GM19035 (cell line): ENCODE measurements around the gene DNMT3B.
"Not testable (repeated sequence)": the region's sequence is repeated elsewhere in the genome, so short reads cannot be mapped to it uniquely, and the experiment has no call there.

Experiments
- ATAC-seq: cut with Tn5 transposase; IDR thresholded peaks from one replicate; pipeline ENCODE4 v1.9.1; 2021; ENCODE audit not compliant: unreplicated experiment

DNMT3B gene

DNA sequence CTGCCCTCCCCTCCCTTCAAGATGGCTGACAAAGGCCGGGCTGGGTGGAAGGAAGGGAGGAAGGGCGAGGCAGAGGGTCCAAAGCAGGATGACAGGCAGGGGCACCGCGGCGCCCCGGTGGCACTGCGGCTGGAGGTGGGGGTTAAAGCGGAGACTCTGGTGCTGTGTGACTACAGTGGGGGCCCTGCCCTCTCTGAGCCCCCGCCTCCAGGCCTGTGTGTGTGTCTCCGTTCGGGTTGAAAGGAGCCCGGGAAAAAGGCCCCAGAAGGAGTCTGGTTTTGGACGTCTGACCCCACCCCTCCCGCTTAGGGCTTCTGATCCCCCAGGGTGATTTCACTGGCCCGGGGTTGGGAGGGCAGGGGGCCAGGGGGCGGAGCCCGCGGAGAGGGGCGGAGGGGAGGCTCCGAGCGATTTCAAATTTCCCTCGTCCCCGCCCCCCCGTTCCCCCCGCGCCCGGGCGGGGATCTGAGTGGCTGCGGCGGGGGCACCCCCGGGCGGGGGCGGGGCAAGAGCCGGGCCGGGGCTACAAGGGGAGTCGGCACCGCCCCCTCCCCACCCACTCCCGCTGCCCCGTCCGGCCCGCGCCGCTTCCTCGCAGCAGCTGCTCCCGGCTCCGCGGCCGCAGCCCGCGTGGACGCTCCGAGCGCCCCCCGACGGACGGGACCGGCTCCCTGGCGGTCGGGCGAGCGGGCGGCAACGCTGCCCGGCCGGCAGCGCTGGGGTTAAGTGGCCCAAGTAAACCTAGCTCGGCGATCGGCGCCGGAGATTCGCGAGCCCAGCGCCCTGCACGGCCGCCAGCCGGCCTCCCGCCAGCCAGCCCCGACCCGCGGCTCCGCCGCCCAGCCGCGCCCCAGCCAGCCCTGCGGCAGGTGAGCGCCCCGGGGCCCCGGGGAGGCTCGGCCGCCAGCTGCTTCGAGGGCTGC lies at the start of gene DNMT3B:
Gene DNMT3B, plus strand, starts transcription at position 555 of the 923 bp plus-strand sequence. CDS start 17,939 bp downstream, outside the sequence.
- peak; percentile 73 for ATAC-seq

DNA sequence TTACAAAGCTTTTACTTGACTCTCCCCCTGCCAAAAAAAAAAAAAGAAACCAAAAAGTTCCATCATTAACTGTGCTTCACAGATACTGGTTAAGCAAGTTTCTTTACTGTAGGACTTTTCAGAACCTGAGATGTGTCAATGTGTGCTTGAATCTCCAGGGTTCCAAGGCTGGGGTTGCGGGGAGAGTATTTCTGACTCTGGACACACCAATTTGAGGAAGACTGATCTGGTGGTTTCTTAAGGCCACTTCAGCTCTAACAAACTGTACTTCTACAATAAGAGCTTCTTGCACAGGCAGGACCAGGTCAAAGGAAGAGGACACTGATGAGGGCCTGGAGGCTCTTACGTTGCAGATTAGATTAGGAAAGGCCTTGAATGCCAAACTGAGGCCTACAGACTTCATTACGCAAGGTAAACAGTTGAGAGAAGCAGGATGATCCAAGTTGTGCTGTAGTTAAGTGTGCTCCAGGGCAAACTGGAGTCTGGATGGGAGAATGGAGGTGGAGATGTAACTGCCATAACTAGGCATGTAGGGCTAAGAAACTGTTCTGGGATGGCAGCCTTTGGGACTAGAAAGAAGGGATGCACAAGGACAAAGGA lies 43.3 kb upstream of the DNMT3B start:
- ATAC-seq: no peak

DNA sequence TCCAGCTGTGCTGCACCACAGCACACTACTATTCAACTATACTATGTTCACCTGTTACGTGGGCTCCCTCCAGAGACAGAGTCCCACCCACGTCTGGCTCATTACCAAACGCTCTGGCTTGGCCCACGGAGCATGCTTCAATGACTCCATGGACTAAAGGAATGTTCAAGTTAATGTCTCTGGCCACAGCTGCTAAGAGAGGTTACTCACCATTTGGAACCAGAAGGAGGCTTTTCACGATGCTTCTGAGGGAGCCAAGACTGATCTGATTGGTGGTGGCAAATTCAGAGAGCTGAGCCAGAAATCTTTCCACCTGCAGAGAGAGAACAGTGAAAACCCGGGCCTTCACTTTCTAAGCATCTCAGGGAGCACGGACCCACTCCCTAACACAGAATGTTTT lies 34.5 kb upstream of the DNMT3B start:
- ATAC-seq: no peak

DNA sequence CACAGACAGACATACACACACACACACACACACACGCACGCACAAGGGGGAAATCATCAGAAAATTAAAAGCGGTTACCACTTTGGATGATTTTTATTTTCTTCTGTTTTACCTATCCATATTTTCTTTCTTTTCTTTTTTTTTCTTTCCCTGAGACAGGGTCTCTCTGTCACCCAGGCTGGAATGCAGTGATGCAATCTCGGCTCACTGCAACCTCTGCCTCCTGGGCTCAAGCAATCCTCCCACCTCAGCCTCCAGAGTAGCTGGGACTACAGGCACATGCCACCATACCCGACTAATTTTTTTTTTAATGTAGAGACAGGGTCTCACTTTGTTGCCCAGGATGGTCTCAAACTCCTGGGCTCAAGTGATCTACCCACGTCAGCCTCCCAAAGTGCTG lies 33.8 kb upstream of the DNMT3B start:
- not testable (repeated sequence) for ATAC-seq

DNA sequence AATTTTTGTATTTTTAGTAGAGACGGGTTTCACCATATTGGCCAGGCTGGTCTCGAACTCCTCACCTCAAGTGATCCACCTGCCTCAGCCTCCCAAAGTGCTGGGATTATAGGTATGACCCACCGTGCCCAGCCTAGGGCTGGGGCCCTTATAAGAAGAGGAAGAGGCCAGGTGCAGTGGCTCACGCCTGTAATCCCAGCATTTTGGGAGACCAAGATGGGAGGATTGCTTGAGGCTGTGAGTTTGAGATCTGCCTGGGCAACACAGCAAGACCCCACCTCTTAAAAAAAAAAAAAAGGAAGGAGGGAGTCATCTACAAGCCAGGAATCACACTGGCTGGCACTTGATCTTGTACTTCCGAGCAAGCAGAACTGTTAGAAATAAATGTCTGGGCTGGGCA lies 32.9 kb upstream of the DNMT3B start:
- not testable (repeated sequence) for ATAC-seq

DNA sequence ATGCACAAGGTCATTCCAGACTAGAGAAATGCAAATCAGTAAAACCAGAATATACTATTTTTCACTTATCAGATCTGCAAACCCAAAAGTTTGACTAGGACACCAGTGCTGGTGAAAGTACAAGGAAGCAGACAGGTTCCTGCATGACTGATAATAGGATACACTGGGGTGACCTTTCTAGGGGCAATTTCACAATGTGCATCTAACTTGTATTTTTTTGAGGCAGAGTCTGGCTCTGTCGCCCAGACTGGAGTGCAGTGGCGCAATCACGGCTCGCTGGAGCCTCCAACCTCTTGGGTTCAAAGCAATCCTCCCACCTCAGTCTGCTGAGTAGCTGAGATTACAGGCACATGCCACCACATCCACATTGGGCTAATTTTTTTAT lies 30.3 kb upstream of the DNMT3B start:
- no peak for ATAC-seq

DNA sequence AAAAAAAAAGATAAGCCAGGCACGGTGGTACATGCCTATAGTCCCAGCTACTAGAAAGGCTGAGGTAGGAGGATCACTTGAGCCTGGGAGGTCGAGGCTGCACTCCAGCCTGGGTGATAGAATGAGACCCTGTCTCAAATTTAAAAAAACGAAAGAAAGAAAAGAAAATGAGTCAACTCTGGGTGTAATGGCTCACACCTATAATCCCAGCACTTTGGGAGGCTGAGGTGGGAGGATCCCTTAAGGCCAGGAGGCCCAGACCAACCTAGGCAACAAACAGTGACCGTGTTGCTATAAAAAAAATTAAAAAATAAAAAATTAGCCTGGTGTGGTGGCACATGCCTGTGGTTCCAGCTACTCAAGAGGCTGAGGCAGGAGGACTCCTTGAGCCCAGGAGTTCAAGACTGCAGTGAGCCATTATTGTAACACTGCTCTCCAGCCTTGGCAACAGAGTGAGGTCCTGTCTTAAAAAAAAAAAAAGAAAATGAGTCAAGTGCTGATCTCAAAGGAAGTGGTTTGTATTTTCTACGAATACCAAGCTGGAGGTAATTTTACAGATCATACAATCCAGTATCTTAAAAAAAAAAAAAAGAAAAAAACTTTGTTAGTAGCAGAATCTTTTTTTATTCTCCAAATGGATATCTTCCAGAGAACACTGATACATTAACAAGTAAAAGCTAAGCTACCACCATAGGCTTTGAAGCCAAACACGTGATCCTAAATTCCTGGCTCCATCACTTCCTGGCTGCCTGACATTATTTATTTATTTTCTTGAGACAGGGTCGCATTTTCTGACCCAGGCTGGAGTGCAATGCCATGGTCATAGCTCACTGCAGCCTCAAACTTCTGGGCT lies 24.6 kb upstream of the DNMT3B start:
- no peak for ATAC-seq

DNA sequence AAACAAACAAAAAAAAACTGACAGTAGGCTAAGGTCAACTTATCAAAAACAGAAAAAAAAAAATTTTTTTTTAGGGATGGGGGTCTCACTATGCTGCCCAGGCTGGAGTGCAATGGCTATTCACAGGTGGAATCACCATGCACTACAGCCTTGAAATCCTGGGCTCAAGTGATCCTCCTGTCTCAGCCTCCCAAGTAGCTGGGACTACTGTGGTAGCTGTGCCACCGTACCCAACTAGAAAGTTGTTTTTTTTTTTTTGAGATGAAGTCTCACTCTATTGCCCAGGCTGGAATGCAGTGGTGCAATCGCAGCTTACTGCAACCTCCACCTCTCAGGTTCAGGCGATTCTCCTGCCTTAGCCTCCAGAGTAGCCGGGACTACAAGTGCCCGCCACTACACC lies 21.0 kb upstream of the DNMT3B start:
- ATAC-seq: no peak

DNA sequence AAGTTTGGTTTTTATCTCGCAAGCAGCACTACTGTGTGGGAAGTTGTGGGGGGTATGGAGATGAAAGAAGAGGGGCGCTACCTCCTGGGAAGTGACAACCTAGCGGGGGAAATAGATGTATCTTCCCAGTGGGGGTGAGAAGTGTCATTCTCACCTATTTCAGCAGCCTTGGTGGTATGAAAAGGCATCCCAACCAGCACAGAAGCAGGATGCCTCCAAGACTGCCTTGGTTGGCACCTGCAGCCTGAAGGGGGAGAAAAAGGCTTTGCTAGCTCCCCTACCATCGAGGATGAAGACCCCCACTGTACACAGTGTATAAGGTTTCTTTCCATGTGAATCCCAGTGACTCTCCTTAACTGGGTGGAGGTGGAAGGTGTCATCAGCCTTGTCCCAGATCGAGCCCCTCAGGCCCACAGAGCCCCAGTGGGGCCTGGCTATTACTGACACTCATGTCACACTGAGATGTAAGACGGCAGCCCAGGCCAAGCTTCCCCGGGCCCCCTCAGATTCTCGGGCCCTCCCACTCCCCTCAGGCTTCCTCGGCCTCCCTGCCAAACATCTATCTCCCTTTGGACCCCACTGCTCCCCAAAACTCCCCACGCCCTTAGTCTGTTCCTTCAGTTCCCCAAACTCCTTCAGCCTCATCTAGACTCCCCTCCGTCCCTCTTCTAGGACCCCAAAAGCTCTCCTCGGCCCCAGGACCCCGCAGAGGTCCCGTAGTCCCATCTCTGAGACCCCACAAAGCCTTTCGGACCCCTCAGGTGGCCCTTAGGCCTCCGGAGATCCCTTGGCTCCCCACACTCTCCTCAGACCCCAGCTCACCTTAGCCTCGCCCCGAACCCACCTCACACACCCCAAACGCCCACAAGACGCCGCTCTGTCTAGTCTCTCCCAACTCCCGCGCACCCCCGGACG lies 19.6 kb upstream of the DNMT3B start:
- ATAC-seq: no peak

DNA sequence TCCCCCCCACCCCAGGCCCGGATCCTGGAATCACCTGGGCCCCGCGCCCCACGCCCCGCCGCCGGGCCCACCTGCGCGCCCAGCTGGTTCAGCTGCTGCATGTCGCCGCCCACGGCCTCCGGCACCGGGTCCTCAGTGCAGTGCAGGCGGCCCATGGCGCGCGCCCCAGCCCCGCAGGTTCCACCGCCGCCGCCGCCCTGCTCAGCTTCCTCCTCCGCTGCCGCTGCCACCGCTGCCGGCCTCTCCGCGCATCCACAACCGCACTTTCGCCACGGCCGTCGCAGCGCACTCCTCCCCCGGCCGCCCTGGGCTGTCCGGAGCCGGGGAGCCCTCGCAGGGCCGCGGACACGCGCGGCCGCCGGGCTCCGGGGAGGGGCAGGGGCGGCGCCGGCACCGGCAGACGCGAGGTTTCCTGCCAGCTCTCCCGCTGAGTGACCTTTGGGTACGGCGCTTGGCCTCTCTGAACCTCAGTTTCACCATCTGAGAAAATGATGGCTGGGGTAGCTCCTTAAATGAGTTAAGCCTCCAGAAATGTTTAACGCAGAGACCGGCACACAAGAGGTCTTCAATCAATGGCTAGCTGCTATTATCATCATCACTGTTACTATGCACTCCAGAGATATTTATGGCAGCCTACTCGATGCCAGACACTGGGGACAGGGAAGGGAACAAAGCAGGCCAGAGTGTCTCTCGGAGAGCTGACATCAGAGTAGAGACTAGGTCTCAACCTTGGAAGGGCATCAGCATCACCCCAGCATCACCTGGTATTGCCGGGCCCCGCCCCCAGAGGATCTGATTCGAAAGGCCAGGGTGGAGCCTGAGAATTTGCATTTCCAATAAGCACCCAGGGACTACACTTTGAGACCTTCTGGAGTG lies 18.7 kb upstream of the DNMT3B start, which contains the start of gene COMMD7:
Gene COMMD7, minus strand, starts transcription at position 231 of the 876 bp plus-strand sequence. Its CDS starts 76 bp downstream, at position 155.
- ATAC-seq: peak; percentile 63

DNA sequence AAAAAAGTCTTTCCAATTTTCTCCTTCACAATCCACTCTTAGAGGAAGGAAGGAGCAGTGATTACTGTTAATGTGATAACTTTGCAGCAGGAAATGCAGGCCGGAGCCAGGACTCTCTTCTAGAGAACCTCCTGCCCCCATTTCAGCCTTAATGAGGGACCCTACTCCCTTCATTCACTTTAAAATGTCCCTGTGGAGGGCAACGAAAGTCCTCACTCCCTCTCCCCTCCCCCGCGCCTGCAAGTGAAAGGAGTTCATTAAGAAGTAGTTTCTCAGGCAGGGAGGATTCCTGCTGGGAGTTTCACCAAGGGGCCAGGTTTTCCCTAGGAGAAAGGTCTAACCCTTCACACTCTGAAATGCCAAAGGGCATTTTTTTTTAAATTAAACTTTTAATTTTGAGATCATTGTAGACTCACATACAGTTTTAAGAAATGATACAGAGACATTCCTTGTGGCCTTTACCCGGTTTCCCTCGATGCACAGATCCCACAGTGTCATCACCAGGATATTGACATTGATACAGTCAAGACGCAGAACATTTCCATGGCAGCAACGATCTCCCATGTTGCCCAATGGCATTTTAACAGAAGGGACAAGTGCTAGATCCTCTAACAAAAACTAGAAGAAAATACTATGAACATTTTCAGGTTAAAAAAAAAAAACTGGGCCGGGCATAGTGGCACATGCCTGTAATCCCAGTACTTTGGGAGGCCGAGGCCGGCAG lies 12.1 kb upstream of the DNMT3B start:
- no peak for ATAC-seq

DNA sequence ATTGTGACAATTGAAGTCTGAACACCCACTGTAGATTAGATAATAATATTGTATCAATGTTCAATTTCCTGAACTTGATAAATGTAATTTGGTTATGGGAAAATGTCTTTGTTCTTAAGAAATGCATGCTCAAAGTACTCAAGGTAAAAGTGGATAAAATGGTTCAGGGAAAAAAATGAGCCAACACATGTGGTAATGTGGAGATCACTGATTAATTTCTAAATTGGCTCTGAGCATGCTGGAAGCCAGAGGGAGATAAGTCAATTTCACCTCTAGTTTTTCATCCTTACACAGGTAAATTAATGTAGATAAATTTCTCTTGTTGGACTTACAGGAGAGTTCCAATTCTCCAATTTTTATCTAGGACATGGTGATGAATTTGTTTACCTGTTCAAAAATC lies 10.9 kb upstream of the DNMT3B start:
- ATAC-seq: no peak

DNA sequence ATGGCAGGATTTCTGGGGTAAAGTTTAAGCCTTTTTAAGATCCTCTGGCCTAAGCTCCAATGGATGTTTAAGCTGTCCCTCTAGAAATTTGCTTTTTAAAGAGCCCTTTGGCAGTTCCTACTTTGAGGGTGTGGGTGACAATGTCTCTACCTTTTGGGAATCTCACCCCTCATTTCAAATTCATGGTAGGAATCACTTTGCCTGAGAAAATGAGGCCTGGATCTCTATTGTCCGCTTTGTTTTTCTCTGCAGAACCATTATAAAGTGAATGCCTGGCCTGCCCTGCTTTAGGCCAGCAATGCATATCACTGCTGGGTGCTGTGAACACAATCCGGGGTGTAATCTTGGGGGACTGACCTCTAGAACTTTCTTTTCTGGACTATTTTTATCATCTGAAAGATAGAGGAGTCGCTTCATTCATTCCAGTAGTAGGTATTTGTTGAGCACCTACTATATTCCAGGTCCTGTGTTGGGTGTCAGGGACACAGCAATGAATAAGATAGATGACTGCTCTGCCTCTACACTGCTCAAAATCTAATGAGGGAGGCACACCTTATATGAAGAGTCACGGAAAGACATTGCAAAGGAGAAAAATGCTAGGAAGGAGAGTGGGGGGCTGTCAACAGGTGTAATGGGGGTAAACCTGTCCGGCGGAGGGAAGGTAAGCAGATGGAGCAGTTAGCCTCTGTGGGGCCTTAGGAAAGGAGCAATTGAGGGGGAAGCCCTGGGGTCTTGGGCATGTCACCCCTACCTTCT lies 10.3 kb upstream of the DNMT3B start:
- ATAC-seq: no peak

DNA sequence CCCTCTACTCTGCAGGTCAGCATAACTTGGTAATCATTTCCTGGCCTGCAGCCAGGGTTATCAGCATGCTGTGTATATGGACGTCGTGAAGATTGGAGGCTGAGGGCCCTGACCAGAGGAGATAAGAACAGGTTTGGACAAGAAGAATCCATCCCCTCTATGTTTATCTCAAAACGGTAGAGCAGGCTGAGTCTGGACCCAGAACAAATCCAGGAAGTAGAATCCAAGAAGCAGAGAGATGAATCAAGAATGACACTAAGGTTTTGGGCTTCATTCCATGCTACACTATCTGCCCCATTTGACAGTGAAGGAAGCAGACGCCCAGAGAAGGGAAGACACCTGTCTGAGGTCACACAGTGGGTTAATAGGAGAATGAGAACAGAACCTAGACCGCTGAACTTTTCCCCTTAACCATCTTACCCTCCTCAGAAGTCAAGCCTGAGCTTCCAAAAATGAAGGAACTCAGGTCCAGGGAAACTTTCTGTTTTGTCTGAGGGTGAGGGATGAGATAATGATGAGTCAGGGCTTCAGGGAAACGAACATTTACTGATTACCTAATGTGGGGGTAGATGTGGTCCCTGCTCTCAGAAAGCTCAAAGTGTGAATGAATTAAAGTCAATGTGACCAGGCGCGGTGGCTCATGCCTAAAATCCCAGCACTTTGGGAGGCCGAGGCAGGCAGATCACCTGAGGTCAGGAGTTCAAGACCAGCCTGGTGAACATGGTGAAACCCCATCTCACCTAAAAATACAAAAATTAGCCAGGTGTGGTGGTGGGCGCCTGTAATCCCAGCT lies 9.5 kb upstream of the DNMT3B start:
- ATAC-seq: no peak

DNA sequence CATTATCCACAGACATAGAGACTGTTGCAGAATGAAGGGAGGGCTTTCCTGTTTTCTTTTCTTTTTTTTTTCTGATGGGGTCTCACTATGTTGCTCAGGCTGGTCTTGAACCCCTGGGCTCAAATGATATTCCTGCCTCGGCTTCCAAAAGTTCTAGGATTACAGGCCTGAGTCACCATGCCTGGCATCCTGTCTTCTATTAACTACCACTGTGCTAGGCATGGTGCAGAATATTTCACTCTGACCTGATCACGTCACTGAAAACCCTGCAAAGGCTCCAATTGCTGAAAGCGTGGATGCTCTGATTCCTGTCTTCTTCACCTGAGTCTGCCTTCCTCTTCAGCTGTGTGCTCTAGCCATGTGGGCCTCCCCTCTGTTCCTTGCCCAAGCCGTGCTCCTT lies 8.5 kb upstream of the DNMT3B start:
- ATAC-seq: no peak

DNA sequence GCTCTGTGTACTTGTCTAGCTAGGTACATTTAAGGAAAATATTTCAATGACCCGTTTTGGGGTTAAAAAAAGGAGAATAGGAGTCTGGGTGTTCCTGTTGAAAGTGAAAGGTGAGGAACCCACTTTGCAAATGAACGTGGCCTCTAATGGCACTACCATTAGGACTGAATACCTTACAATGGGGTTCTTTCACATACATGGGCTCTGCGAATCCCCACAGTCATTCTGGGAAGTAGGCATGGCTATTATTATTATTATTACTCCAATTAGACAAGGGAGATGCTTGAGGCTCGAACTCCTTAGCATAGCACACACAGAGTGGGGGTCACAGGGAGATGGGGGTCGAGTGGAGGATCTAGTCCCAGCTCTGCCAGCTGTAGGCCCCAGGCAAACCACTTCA lies 6.0 kb upstream of the DNMT3B start:
- no peak for ATAC-seq

DNA sequence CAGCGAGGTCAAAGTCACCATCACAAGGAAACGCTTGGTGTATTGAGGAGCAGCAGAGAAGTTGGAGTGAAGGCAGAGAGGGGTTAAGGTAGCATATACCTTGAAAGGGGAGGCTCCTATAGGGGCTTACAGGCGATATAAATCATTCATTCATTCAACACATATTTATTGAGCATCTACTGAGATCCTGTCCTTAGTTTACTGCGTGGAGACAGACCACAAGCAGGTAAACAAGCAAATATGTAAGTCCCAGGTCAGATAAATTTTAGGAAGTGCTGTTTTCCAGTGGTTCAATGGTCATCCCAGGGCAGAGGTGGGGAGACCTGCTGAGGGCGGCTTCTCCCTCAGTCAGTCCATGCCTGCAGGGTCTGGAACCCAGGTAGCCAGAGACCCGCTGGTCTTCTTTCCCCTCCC lies 761 bp upstream of the DNMT3B start:
- no peak for ATAC-seq
